KMS-11 (cell line): ENCODE measurements around the gene RNGTT.
A peak's percentile ranks its signal among the peaks of the same experiment; 100 is the strongest.

ENCODE experiments used
- H2AFZ ChIP-seq: fragments of 200-600 bp; sonication (generic); 2 replicates; pipeline ENCODE4 v1.6.1; 2016; ENCODE audit warnings: antibody characterized with exemption, mixed run types, low read depth
- H3K27ac ChIP-seq: fragments of 200-600 bp; sonication (generic); 2 replicates; pipeline ENCODE4 v1.6.1; 2016; ENCODE audit warnings: mild to moderate bottlenecking, mixed run types
- H3K27me3 ChIP-seq: fragments of 200-600 bp; sonication (generic); 2 replicates; pipeline ENCODE4 v1.6.1; 2017; ENCODE audit warnings: mild to moderate bottlenecking, low read depth, mixed run types, moderate library complexity; ENCODE audit not compliant: insufficient read depth
- H3K36me3 ChIP-seq: fragments of 200-600 bp; sonication (generic); 2 replicates; pipeline ENCODE4 v1.6.1; 2017; ENCODE audit warnings: mild to moderate bottlenecking, mixed run types; ENCODE audit not compliant: insufficient read depth
- H3K4me1 ChIP-seq: fragments of 200-600 bp; sonication (generic); 2 replicates; pipeline ENCODE4 v1.6.1; 2016; ENCODE audit warnings: mild to moderate bottlenecking, low read depth, mixed run types; ENCODE audit not compliant: poor library complexity, severe bottlenecking
- H3K4me2 ChIP-seq: fragments of 200-600 bp; sonication (generic); 2 replicates; pipeline ENCODE4 v1.7.0; 2016; ENCODE audit warnings: mild to moderate bottlenecking, mixed run types
- H3K4me3 ChIP-seq: fragments of 200-600 bp; sonication (generic); IDR thresholded peaks from 2 replicates; pipeline ENCODE4 v1.6.1; 2017; ENCODE audit warnings: low read depth, low read length, mixed read lengths; ENCODE audit not compliant: insufficient read depth
- H3K79me2 ChIP-seq: fragments of 200-600 bp; sonication (generic); 2 replicates; pipeline ENCODE4 v1.6.1; 2016; ENCODE audit warnings: low read depth, mixed run types; ENCODE audit not compliant: insufficient read depth
- H3K9ac ChIP-seq: fragments of 200-600 bp; sonication (generic); 2 replicates; pipeline ENCODE4 v1.6.1; 2016; ENCODE audit warnings: mild to moderate bottlenecking, mixed run types
- H4K20me1 ChIP-seq: fragments of 200-600 bp; sonication (generic); 2 replicates; pipeline ENCODE4 v1.6.1; 2016; ENCODE audit warnings: mild to moderate bottlenecking, mixed run types; ENCODE audit not compliant: insufficient read depth
- TF ChIP-seq, protein P1 (sequence below): fragments of 200-600 bp; sonication (generic); conservative IDR thresholded peaks from 2 replicates; pipeline ENCODE4 v1.6.1; 2017; ENCODE audit warnings: low read depth, mild to moderate bottlenecking, antibody characterized with exemption, low read length, moderate library complexity, mixed read lengths

Gene RNGTT

DNA sequence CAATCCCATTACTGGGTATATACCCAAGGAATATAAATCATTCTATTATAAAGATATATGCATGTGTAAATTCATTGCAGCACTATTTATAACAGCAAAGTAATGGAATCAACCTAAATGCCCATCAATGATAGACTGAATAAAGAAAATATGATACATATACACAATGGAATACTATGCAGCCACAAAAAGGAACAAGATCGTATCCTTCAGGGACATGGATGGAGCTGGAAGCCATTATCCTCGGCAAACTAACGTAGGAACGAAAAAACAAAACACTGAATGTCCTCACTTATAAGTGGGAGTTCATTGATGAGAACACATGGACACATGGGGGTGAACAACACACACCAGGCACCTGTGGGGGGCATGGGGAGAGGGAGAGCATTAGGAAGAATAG is 156.7 kb downstream of the RNGTT start:
- TF ChIP-seq, protein P1, sequence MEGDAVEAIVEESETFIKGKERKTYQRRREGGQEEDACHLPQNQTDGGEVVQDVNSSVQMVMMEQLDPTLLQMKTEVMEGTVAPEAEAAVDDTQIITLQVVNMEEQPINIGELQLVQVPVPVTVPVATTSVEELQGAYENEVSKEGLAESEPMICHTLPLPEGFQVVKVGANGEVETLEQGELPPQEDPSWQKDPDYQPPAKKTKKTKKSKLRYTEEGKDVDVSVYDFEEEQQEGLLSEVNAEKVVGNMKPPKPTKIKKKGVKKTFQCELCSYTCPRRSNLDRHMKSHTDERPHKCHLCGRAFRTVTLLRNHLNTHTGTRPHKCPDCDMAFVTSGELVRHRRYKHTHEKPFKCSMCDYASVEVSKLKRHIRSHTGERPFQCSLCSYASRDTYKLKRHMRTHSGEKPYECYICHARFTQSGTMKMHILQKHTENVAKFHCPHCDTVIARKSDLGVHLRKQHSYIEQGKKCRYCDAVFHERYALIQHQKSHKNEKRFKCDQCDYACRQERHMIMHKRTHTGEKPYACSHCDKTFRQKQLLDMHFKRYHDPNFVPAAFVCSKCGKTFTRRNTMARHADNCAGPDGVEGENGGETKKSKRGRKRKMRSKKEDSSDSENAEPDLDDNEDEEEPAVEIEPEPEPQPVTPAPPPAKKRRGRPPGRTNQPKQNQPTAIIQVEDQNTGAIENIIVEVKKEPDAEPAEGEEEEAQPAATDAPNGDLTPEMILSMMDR, result no peak
- Histone ChIP-seq H3K4me1 (no peaks in the 10 kb centered on the region), H3K79me2 (no peaks in the 10 kb centered on the region), H3K27me3 (no peaks in the 10 kb centered on the region), H3K9ac (no peak overlapping the region), H2AFZ (no peak overlapping the region), H3K4me3 (no peak overlapping the region), H3K36me3 (no peaks in the 10 kb centered on the region), H3K27ac (no peak overlapping the region), H3K4me2 (no peak overlapping the region), H4K20me1 (no peaks in the 10 kb centered on the region)

GRCh38 chr6:88804701-88805100 is 158.7 kb downstream of the RNGTT start:
- Histone ChIP-seq H4K20me1 (no peaks in the 10 kb centered on the region), H3K4me1 (no peaks in the 10 kb centered on the region), H3K4me2 (no peak overlapping the region), H3K36me3 (no peaks in the 10 kb centered on the region), H3K27me3 (no peaks in the 10 kb centered on the region), H3K9ac (no peak overlapping the region), H3K27ac (no peak overlapping the region), H3K4me3 (no peak overlapping the region), H3K79me2 (no peaks in the 10 kb centered on the region), H2AFZ (no peak overlapping the region)
- TF ChIP-seq, protein P1, result no peak

GRCh38 chr6:88785478-88785877 is 177.9 kb downstream of the RNGTT start:
- Histone ChIP-seq H3K27me3 (no peaks in the 10 kb centered on the region), H3K4me2 (no peak overlapping the region), H3K79me2 (no peaks in the 10 kb centered on the region), H3K4me3 (no peak overlapping the region), H3K36me3 (no peaks in the 10 kb centered on the region), H2AFZ (no peak overlapping the region), H4K20me1 (no peaks in the 10 kb centered on the region), H3K4me1 (peaks cover 9% of the 10 kb centered on the region), H3K27ac (no peak overlapping the region), H3K9ac (no peak overlapping the region)
- TF ChIP-seq, protein P1, result no peak

DNA sequence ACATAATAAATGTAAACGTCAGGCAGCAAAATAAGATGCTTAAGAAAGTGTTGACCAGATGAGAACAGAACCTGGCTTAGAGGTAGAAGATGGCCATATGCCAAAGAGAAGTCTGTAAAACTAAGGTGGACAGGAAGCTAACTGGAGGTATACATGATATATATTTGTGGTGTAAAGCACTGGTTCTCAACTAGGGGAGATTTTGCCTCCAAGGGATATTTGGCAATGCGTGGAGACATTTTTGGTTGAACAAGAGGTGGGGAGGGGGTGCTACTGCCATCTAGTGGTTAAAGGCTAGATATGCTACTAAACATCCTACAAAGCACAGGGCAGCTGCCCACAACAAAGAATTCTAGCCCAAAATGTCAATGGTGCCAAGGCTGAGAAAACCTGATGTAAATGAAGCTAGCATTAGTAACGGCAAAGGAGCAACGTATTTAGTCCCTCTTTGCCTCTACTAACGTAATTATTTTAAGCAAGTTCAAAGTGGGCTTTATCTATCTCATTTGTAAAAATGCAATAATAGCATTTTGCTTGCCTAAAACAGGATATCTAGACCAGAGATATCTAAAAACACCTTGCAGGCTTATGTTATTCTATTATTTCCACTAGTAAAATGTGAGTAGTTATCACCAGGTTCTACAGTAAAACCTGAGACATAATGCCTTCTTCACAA is 182.6 kb downstream of the RNGTT start:
- no peaks in the 10 kb centered on the region for H3K79me2 ChIP-seq
- H3K27me3 ChIP-seq, result no peaks in the 10 kb centered on the region
- H3K4me1 ChIP-seq, result peaks cover 11% of the 10 kb centered on the region
- TF ChIP-seq, protein P1, result peak; percentile 78
- no peak overlapping the region for H3K4me3 ChIP-seq
- no peaks in the 10 kb centered on the region for H3K36me3 ChIP-seq
- H3K27ac ChIP-seq, result no peak overlapping the region
- no peak overlapping the region for H3K4me2 ChIP-seq
- no peak overlapping the region for H2AFZ ChIP-seq
- H3K9ac ChIP-seq, result no peak overlapping the region
- no peaks in the 10 kb centered on the region for H4K20me1 ChIP-seq
